Superior temporal gyrus (tissue), 1 donor: ENCODE measurements around the gene RADX.
"Not testable (repeated sequence)": the region's sequence is repeated elsewhere in the genome, so short reads cannot be mapped to it uniquely, and the experiment has no call there.

Experiments used
- DNase-seq: peaks from one replicate; pipeline ENCODE4 v3.0.0-alpha.2; 2016; ENCODE audit errors: extremely low spot score

Gene RADX

GRCh38 chrX:106611679-106612392, at the start of gene RADX:
Gene RADX, plus strand, starts transcription at chrX:106611978. Its CDS starts 103 bp downstream, at chrX:106612081.
- peak; percentile 76 for DNase-seq

- DNase-seq: no peak
Observed at GRCh38 chrX:106564986-106565385, 46.8 kb upstream of the RADX start.

- DNase-seq: no peak
Observed at GRCh38 chrX:106566362-106566761, 45.4 kb upstream of the RADX start.

GRCh38 chrX:106581856-106582255, 29.9 kb upstream of the RADX start:
- DNase-seq: no peak

GRCh38 chrX:106585478-106585877, 26.3 kb upstream of the RADX start:
- no peak for DNase-seq

- no peak for DNase-seq
Observed at GRCh38 chrX:106588801-106589200, 23.0 kb upstream of the RADX start.

GRCh38 chrX:106599411-106599810, 12.4 kb upstream of the RADX start:
- DNase-seq: no peak

- no peak for DNase-seq
Observed at GRCh38 chrX:106606571-106606970, 5.2 kb upstream of the RADX start.

GRCh38 chrX:106608016-106608415, 3.8 kb upstream of the RADX start:
- no peak for DNase-seq

GRCh38 chrX:106611317-106611678, 480 bp upstream of the RADX start:
- peak; percentile 22 for DNase-seq

GRCh38 chrX:106612393-106612763, 600 bp downstream of the RADX start:
- DNase-seq: peak; percentile 42

- peak; percentile 33 for DNase-seq
Observed at GRCh38 chrX:106613277-106613676, 1.5 kb downstream of the RADX start.

- DNase-seq: no peak
Observed at GRCh38 chrX:106615041-106615440, 3.3 kb downstream of the RADX start.

GRCh38 chrX:106619797-106620196, 8.0 kb downstream of the RADX start:
- DNase-seq: no peak

- no peak for DNase-seq
Observed at GRCh38 chrX:106621836-106622235, 10.1 kb downstream of the RADX start.

- DNase-seq: no peak
Observed at GRCh38 chrX:106626789-106627188, 15.0 kb downstream of the RADX start.

GRCh38 chrX:106631615-106632014, 19.8 kb downstream of the RADX start:
- DNase-seq: no peak

GRCh38 chrX:106649523-106650428, 38.0 kb downstream of the RADX start:
- no peak for DNase-seq

- not testable (repeated sequence) for DNase-seq
Observed at GRCh38 chrX:106653625-106654024, 41.8 kb downstream of the RADX start.

- no peak for DNase-seq
Observed at GRCh38 chrX:106670631-106671030, 58.9 kb downstream of the RADX start.

- no peak for DNase-seq
Observed at GRCh38 chrX:106672527-106672926, 60.7 kb downstream of the RADX start.

GRCh38 chrX:106680716-106681115, 68.9 kb downstream of the RADX start:
- no peak for DNase-seq

GRCh38 chrX:106684207-106684606, 72.4 kb downstream of the RADX start:
- DNase-seq: no peak
